A549 (cell line): Measurements from ENCODE around the gene FAM221B. TPM values are rescaled to one million over a fixed set of nuclear protein-coding genes. Genes with fewer than 3 reads are reported as not detected.

ENCODE experiments used
- ATAC-seq, 2 experiments: fragments of 200-7000 bp in 1 of 2; fragments of >200 bp in 1 of 2; cut with Nextera tagmentation in 1 of 2; cut with Tn5 transposase in 1 of 2; 3 replicates each; pipeline versions ENCODE4 v1.8.0 to v1.9.1; 2018 to 2020; ENCODE audit warnings: mild to moderate bottlenecking in 1 of 2, moderate library complexity in 1 of 2
- CTCF ChIA-PET: fragments of 300-600 bp; sonication (Branson Sonifier 250); formaldehyde crosslinking; extraction: SDS; loops from one replicate; lab custom pipeline; 2021; ENCODE audit warnings: antibody characterized with exemption, inconsistent platforms; lab: Yijun Ruan, JAX
- POLR2A ChIA-PET: fragments of 350-600 bp; formaldehyde crosslinking; extraction: SDS; loops from one replicate; lab custom pipeline; 2021; ENCODE audit warnings: antibody characterized with exemption, inconsistent platforms; lab: Yijun Ruan, JAX
- DNase-seq, 2 experiments: peaks; one replicate each; pipeline versions ENCODE4 v3.0.0 to v3.0.0-alpha.2; 2011 to 2016; ENCODE audit warnings: low read depth in 1 of 2, low spot score in 1 of 2
- FAIRE-seq: peaks from 2 replicates; lab custom pipeline; 2011; peaks lifted over from hg19 to GRCh38; lab: Jason Lieb, UNC
- H3K27ac ChIP-seq, 2 experiments: fragments of >200 bp; sonication (Bioruptor Twin); formaldehyde crosslinking; 3 replicates each; pipeline ENCODE4 v1.5.1; 2016 to 2017
- H3K4me1 ChIP-seq: fragments of >200 bp; sonication (Bioruptor Twin); formaldehyde crosslinking; 3 replicates; pipeline ENCODE4 v1.6.1; 2016
- H3K4me2 ChIP-seq: fragments of >200 bp; sonication (Bioruptor Twin); formaldehyde crosslinking; 3 replicates; pipeline ENCODE4 v1.6.1; 2016
- H3K4me3 ChIP-seq: fragments of >200 bp; sonication (Bioruptor Twin); formaldehyde crosslinking; 3 replicates; pipeline ENCODE4 v1.5.1; 2016
- H3K9me3 ChIP-seq: fragments of >200 bp; sonication (Bioruptor Twin); formaldehyde crosslinking; 3 replicates; pipeline ENCODE4 v1.6.1; 2016
- EHMT2 ChIP-seq: fragments of 200-600 bp; sonication (generic); IDR thresholded peaks from 2 replicates; pipeline ENCODE4 v1.6.1; 2016; ENCODE audit warnings: antibody characterized with exemption, low read depth, mild to moderate bottlenecking, moderate library complexity
- ELK1 ChIP-seq: fragments of 150-350 bp; IDR thresholded peaks from 2 replicates; pipeline ENCODE4 v1.6.1; 2014; ENCODE audit warnings: low read depth, mild to moderate bottlenecking, low read length
- ESRRA ChIP-seq: fragments of 150-350 bp; IDR thresholded peaks from 2 replicates; pipeline ENCODE4 v1.6.1; 2014; ENCODE audit warnings: mild to moderate bottlenecking, low read length, borderline replicate concordance
- HEYL ChIP-seq: fragments of 250-450 bp; sonication (Bioruptor Pico); IDR thresholded peaks from 2 replicates; pipeline ENCODE4 v1.8.0; 2021; ENCODE audit warnings: mild to moderate bottlenecking, moderate library complexity
- HOXA7 ChIP-seq: fragments of 250-450 bp; sonication (Bioruptor Pico); IDR thresholded peaks from 2 replicates; pipeline ENCODE4 v1.5.0; 2020; ENCODE audit warnings: mild to moderate bottlenecking, moderate library complexity
- HOXB13 ChIP-seq: fragments of 250-450 bp; sonication (Bioruptor Pico); IDR thresholded peaks from 2 replicates; pipeline ENCODE4 v1.5.0; 2020; ENCODE audit warnings: low read depth, mild to moderate bottlenecking, moderate library complexity
- HOXB5 ChIP-seq: fragments of 250-450 bp; sonication (Bioruptor Pico); IDR thresholded peaks from 2 replicates; pipeline ENCODE4 v1.5.0; 2020; ENCODE audit warnings: mild to moderate bottlenecking, moderate library complexity
- JUN ChIP-seq, 2 experiments: fragments of >200 bp; sonication (Bioruptor Twin); formaldehyde crosslinking; IDR thresholded peaks; 2 replicates in 1 of 2; 3 replicates in 1 of 2; pipeline ENCODE4 v1.6.1; 2016 to 2017
- KDM1A ChIP-seq: fragments of 200-600 bp; sonication (generic); IDR thresholded peaks from 2 replicates; pipeline ENCODE4 v1.6.1; 2016; ENCODE audit warnings: low read depth, mild to moderate bottlenecking
- NPAS2 ChIP-seq: fragments of 250-450 bp; sonication (Bioruptor Pico); IDR thresholded peaks from 2 replicates; pipeline ENCODE4 v1.8.0; 2022; ENCODE audit warnings: mild to moderate bottlenecking, moderate library complexity, borderline replicate concordance
- PBX3 ChIP-seq: IDR thresholded peaks from 2 replicates; pipeline ENCODE4 v1.6.1; 2012
- POLR2A ChIP-seq: IDR thresholded peaks from 2 replicates; pipeline ENCODE4 v1.6.1; 2012; ENCODE audit warnings: mild to moderate bottlenecking, low read length
- RAD21 ChIP-seq, 2 experiments: fragments of >200 bp in 1 of 2; sonication (Bioruptor Twin) in 1 of 2; formaldehyde crosslinking in 1 of 2; IDR thresholded peaks in 1 of 2; conservative IDR thresholded peaks in 1 of 2; 2 replicates in 1 of 2; 3 replicates in 1 of 2; pipeline ENCODE4 v1.6.1; 2012 to 2018; ENCODE audit warnings: inconsistent platforms in 1 of 2
- RNF2 ChIP-seq: fragments of 200-600 bp; sonication (generic); IDR thresholded peaks from 2 replicates; pipeline ENCODE4 v1.6.1; 2016; ENCODE audit warnings: low read depth, mild to moderate bottlenecking, antibody characterized with exemption, moderate library complexity, borderline replicate concordance
- SMC3 ChIP-seq: fragments of >200 bp; sonication (Bioruptor Twin); formaldehyde crosslinking; IDR thresholded peaks from 3 replicates; pipeline ENCODE4 v1.6.1; 2018; ENCODE audit warnings: inconsistent platforms
- TP53 ChIP-seq: fragments of 250-450 bp; sonication (Bioruptor Pico); IDR thresholded peaks from 2 replicates; pipeline ENCODE4 v1.5.0; 2021; ENCODE audit warnings: mild to moderate bottlenecking, moderate library complexity
- ZFP36 ChIP-seq: fragments of 450-650 bp; IDR thresholded peaks from 2 replicates; pipeline ENCODE4 v1.6.1; 2014; ENCODE audit warnings: borderline replicate concordance; ENCODE audit not compliant: partially characterized antibody
- ZNF302 ChIP-seq: fragments of 250-450 bp; sonication (Bioruptor Pico); IDR thresholded peaks from 2 replicates; pipeline ENCODE4 v1.9.0; 2021; ENCODE audit warnings: inconsistent platforms, mild to moderate bottlenecking, moderate library complexity
- ZSCAN20 ChIP-seq: fragments of 250-450 bp; sonication (Bioruptor Pico); IDR thresholded peaks from 2 replicates; pipeline ENCODE4 v1.8.0; 2022; ENCODE audit warnings: mild to moderate bottlenecking, moderate library complexity
- WGBS: methylation state at CpG from one replicate; pipeline ENCODE4 v1.1.6; 2017; ENCODE audit errors: missing lambda C conversion rate; 5-methylcytosine and 5-hydroxymethylcytosine counted together
- polyA plus RNA-seq, 4 experiments: library from polyadenylated mRNA; depleted of rRNA in 3 of 4; stranded (reverse); fragments of >200 nt; fragmentation: RNase III in 1 of 4; extraction: RNeasy Plus Mini Kit Qiagen cat#74134 plus additional on column Dnase treatment in 1 of 4; gene quantifications; 2 replicates in 3 of 4; 3 replicates in 1 of 4; pipeline ENCODE4 v1.2.3, GENCODE V29; 2011 to 2017

FAM221B gene
- polyA plus RNA-seq, 2 of the 4 experiments (the other 2 are of a cell fraction): not detected

- WGBS: 49% methylated on average over 8 of the region's 8 CpGs
- Histone ChIP-seq H3K4me3 (no peak overlapping the region), H3K27ac (no peak overlapping the region), H3K9me3 (no peaks in the 10 kb centered on the region), H3K4me2 (no peak overlapping the region), H3K4me1 (no peaks in the 10 kb centered on the region)
- ChIA-PET CTCF (interaction anchor here (1.3 to 4.2 kb wide), 8 partner anchors 9 to 132 kb away, joined by 3 to 18 read pairs (median 4); partner anchors contain the start of genes HINT2 and TLN1), POLR2A (no interaction called here)
- TF ChIP-seq PBX3: no peak
- no peak for TF ChIP-seq EHMT2
- TF ChIP-seq HEYL (CRISPR knock-in tag): no peak
- TF ChIP-seq JUN (IDR thresholded peaks at IDR 0.05): no peak
- TF ChIP-seq ZSCAN20 (CRISPR knock-in tag): no peak
- DNase-seq (no peak), ATAC-seq (no peak), FAIRE-seq (no peak)
Observed at GRCh38 chr9:35863583-35863982, 35.1 kb upstream of the FAM221B start.

GRCh38 chr9:35862328-35862727 is 33.8 kb upstream of the FAM221B start:
- TF ChIP-seq ESRRA (no peak), HOXA7 (no peak)
- TF ChIP-seq, all 56 proteins: peak for 0
- no peak overlapping the region for H3K4me3 ChIP-seq
- POLR2A ChIA-PET: no interaction called here
- H3K27ac ChIP-seq: no peak overlapping the region
- no peaks in the 10 kb centered on the region for H3K4me1 ChIP-seq
- no peak overlapping the region for H3K4me2 ChIP-seq
- DNase-seq: no peak
- no peak for FAIRE-seq
- 70% methylated on average over 4 of the region's 4 CpGs for WGBS
- CTCF ChIA-PET: interaction anchor here (1.5 to 8.1 kb wide), 5 partner anchors 8 to 72 kb away, joined by 3 to 36 read pairs (median 6); no protein-coding TSS in a partner anchor
- H3K9me3 ChIP-seq: no peaks in the 10 kb centered on the region
- ATAC-seq: no peak

GRCh38 chr9:35861161-35861897 is 32.8 kb upstream of the FAM221B start:
- FAIRE-seq (no peak), ATAC-seq (no peak), DNase-seq (no peak)
- POLR2A ChIA-PET: no interaction called here
- Histone ChIP-seq H3K4me1 (no peaks in the 10 kb centered on the region), H3K27ac (no peak overlapping the region), H3K4me3 (no peak overlapping the region), H3K9me3 (no peaks in the 10 kb centered on the region), H3K4me2 (no peak overlapping the region)
- CTCF ChIA-PET: interaction anchor here (1.5 to 8.1 kb wide), 5 partner anchors 9 to 71 kb away, joined by 3 to 36 read pairs (median 6); no protein-coding TSS in a partner anchor
- TF ChIP-seq SMC3: no peak
- TF ChIP-seq HOXB5: no peak
- TF ChIP-seq ELK1: no peak
- TF ChIP-seq ZNF302: no peak
- TF ChIP-seq HOXA7: no peak
- no peak for TF ChIP-seq RAD21 (conservative IDR thresholded peaks at IDR 0.05 in 1 of 2, IDR thresholded peaks at IDR 0.05 in 1 of 2)
- TF ChIP-seq ZFP36: no peak
- TF ChIP-seq PBX3: no peak
- TF ChIP-seq RNF2: no peak
- TF ChIP-seq NPAS2: no peak
- TF ChIP-seq HOXB13: no peak
- TF ChIP-seq POLR2A: no peak
- TF ChIP-seq TP53 (CRISPR knock-in tag): no peak
- no peak for TF ChIP-seq KDM1A
- 42% methylated on average over 12 of the region's 12 CpGs for WGBS
